ENCODE measurements around the gene GPR62.

GPR62 gene

DNA sequence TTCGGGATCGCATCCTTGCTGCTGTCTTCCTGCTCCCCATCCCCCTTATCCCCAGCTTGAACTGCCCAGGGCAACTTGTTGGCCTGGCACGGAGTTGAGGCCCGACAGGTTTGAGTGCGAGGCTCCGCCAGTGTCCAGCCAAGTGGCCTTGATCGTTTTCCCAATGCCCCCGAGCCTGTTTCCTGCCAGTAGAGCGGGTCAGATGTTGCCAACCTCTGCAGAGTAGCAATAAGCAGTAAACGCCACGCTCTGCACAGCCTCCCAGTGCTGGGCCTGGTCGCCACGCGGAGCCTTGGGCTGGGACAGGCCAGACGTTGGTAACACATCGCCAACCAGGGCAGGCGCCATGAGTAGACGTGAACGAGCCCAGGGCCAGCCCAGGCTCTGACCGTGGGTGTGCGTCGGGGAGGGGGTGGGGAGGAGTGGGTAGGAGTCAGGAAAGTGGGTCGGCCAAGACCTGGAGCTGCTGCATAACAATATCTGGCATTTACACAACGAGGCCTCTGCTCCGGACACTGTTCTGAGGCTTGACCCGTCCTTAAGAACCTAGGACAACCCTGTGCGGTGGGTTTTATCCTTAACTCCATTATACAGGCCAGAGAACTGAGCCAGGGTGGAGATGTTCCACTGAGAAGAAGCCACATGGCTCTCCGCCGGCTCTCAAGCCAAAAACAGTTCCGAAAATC is 19.2 kb downstream of the GPR62 start:
- DNase-seq: peak in 1 of 2 donors; percentile 39
- H3K4me1 ChIP-seq: peaks cover 0 to 39% (median 22%) of the 10 kb centered on the region in 4 donors

GRCh38 chr3:51974963-51975851 is 20.0 kb downstream of the GPR62 start, which contains the start of gene ABHD14A:
Gene ABHD14A, plus strand, starts transcription at chr3:51975064. Its CDS starts 72 bp downstream, at chr3:51975136.
- peaks cover 0 to 39% (median 22%) of the 10 kb centered on the region in 4 donors for H3K4me1 ChIP-seq
- no peaks in the 10 kb centered on the region for H3K27me3 ChIP-seq
- no peaks in the 10 kb centered on the region for H3K36me3 ChIP-seq
- H3K27ac ChIP-seq: peak within 1 kb of the TSS; percentile 95 to 97
- peak within 1 kb of the TSS; percentile 70 to 84 for H3K4me3 ChIP-seq
- no peaks in the 10 kb centered on the region for H3K9me3 ChIP-seq
- peak; percentile 56 to 86 for DNase-seq
- TF ChIP-seq, protein P1, sequence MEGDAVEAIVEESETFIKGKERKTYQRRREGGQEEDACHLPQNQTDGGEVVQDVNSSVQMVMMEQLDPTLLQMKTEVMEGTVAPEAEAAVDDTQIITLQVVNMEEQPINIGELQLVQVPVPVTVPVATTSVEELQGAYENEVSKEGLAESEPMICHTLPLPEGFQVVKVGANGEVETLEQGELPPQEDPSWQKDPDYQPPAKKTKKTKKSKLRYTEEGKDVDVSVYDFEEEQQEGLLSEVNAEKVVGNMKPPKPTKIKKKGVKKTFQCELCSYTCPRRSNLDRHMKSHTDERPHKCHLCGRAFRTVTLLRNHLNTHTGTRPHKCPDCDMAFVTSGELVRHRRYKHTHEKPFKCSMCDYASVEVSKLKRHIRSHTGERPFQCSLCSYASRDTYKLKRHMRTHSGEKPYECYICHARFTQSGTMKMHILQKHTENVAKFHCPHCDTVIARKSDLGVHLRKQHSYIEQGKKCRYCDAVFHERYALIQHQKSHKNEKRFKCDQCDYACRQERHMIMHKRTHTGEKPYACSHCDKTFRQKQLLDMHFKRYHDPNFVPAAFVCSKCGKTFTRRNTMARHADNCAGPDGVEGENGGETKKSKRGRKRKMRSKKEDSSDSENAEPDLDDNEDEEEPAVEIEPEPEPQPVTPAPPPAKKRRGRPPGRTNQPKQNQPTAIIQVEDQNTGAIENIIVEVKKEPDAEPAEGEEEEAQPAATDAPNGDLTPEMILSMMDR (IDR thresholded peaks at IDR 0.05): no peak
- intact Hi-C loops (cut with DNase I; ENCODE audit: low total_unique reads): loop anchor here (10.0 kb wide), 1 partner anchor 1630 kb away; the partner anchor contains the start of genes RASSF1 and ZMYND10

More for the DNA sequence above, 19.2 kb downstream of the GPR62 start:
- Histone ChIP-seq H3K27me3 (no peaks in the 10 kb centered on the region), H3K9me3 (no peaks in the 10 kb centered on the region), H3K27ac (peak overlapping the region; percentile 95 to 97), H3K36me3 (no peaks in the 10 kb centered on the region), H3K4me3 (peak overlapping the region; percentile 70 to 84)
- TF ChIP-seq, protein P1 (IDR thresholded peaks at IDR 0.05): peak in 1 of 2 experiments; percentile 3
- intact Hi-C loops (cut with DNase I; ENCODE audit: low total_unique reads): loop anchor here (10.0 kb wide), 1 partner anchor 1630 kb away; the partner anchor contains the start of genes RASSF1 and ZMYND10

DNA sequence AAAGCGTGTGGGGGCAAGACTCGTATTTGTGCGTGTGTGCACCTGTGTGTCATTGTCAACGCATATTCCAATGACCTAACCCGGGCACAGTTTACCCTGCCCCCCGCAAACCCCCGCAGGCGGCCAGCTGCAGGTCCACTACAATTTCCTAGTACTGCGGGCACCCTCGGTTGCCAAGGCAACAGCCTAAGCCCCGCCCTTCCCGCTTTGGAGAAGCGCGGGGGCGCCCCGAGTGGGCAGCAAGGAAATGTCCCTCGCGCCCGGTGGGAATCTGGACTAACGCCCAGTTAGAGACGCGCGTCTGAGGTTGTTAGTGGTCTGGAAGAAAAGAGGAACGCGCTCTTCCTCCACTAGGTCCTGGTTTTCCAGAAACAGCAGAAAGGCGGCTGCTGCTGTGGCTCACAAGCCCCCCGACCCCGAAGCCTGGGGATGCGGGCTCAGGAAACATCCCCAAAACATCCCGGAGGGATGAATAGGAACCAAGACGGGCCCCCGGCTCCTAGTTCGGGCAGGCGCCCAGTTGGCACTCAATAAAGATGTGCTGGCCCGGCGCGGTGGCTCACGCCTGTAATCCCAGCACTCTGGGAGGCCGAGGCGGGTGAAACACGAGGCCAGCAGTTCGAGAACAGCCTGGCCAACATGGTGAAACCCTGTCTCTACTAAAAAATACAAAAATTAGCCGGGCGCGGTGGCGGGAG is 20.8 kb downstream of the GPR62 start:
- intact Hi-C loops (cut with DNase I; ENCODE audit: low total_unique reads): loop anchor here (10.0 kb wide), 1 partner anchor 1631 kb away; the partner anchor contains the start of genes RASSF1 and ZMYND10
- peak overlapping the region; percentile 70 to 84 for H3K4me3 ChIP-seq
- H3K9me3 ChIP-seq: no peaks in the 10 kb centered on the region
- TF ChIP-seq, protein P1 (IDR thresholded peaks at IDR 0.05): no peak
- peak overlapping the region; percentile 95 to 97 for H3K27ac ChIP-seq
- H3K36me3 ChIP-seq: no peaks in the 10 kb centered on the region
- DNase-seq: peak; percentile 81 to 90
- peaks cover 0 to 35% (median 22%) of the 10 kb centered on the region in 4 donors for H3K4me1 ChIP-seq
- H3K27me3 ChIP-seq: no peaks in the 10 kb centered on the region

- Histone ChIP-seq H3K27me3 (no peaks in the 10 kb centered on the region), H3K27ac (no peak overlapping the region), H3K4me1 (peaks cover 0 to 43% (median 30%) of the 10 kb centered on the region in 4 donors), H3K4me3 (no peak overlapping the region), H3K36me3 (no peaks in the 10 kb centered on the region), H3K9me3 (no peaks in the 10 kb centered on the region)
- TF ChIP-seq, protein P1 (IDR thresholded peaks at IDR 0.05): no peak
- intact Hi-C loops (cut with DNase I; ENCODE audit: low total_unique reads): loop anchor here (10.0 kb wide), 1 partner anchor 1633 kb away; the partner anchor contains the start of genes RASSF1 and ZMYND10
- no peak for DNase-seq
These were observed 22.4 kb downstream of the GPR62 start for GRCh38 chr3:51977446-51978142.
